Measurements from ENCODE around the gene FHOD3.

FHOD3 gene

GRCh38 chr18:36650266-36650665 lies 352.8 kb downstream of the FHOD3 start:
- no peak for DNase-seq

DNA sequence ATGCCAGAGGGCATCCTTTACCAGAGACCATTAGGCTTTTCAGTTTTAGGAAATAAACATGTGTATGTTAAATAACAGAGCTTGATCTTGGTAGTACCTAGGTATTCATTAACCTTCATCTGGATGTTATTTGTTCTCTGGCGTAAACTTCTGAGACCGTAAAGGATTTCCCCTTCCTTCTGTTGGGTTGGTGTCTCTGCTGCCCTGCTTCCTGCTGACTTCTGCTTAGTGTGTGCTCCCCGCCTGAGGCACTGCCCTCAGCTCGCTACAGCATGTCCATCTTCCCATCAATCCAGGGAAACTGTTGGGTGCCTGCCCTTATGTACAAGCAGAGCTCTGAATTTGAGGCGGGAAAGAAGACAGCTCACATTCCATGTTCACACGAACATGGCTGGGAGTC lies 353.4 kb downstream of the FHOD3 start:
- DNase-seq: no peak

DNA sequence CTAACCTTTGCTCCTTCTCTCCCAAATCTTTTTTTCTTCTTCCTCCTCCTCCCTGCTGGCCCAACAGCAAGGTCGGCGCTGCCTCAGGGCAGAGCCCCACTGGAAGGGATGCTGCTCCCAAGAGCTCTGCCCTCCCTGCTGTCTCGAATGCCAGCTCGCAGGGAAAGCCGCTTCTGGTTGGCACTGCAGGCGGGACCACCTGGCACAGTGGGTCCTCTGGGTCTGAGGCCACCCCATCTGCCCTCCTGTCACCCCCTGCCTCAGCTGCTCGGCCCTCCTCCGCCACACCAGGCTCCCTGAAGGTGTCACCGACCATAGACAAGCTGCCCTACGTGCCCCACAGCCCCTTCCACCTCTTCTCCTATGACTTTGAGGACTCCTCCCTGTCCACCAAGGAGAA lies 355.0 kb downstream of the FHOD3 start:
- DNase-seq: no peak

GRCh38 chr18:36653141-36653869 lies 355.8 kb downstream of the FHOD3 start:
- DNase-seq: no peak

- no peak for DNase-seq
Measured at GRCh38 chr18:36653870-36654269, 356.4 kb downstream of the FHOD3 start.

DNA sequence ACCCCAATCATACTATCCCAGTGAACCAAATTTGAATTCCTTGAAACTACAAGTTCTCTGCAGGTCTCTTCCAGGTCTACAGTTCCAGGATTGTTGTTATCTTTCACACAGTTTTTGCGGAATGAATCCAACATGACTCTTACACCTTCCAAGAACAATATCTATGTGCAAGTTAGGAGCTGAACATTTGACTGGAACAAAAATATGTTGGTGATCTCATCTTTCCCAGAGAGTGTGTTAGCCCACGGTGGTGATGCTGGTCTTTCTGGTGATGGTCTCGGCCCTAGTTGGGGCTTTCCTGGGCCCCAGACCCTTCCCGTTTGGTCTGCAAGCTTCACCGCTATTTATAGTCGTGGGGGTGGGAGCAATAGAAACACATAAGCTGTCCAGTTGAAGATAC lies 357.6 kb downstream of the FHOD3 start:
- no peak for DNase-seq

DNA sequence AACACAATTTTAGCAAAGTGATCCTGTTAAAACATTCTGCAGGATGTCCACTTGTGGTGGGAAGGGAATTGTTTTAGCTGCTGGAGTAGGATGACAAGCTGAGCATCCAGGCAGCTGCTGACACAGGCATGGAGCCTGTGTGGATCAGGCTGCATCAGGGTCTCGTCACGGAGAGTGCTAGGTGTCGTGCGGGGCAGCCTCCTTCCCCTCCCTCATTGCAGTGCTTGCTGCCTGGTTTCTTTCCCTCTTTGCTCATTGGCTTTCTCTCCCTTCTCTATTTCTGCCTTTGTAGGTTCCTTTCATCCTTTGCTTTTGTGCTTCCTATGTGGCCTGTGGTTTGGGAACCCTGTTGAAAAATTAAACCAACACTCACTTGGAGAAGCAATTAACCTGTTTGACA lies 358.4 kb downstream of the FHOD3 start:
- DNase-seq: no peak

GRCh38 chr18:36658611-36659010 lies 361.1 kb downstream of the FHOD3 start:
- no peak for DNase-seq

DNA sequence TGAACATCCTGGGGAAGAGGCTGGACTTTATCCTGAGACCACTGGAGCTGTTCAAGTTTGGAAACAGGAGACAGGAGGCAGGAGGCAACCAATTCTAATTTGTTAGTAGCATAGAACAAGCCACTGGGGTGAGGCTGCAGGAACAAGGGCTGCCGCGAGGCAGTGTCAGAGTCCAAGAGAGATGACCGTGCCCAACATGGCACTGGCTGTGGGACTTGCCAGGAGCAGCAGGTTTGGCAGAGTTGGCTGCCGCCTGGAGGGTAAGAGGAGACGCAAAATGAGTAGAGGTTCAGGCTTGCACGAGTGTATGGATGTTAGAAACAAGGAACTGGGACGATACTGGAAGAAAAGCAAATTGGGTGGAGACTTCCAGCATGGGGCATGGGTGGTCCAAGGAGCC lies 362.8 kb downstream of the FHOD3 start:
- no peak for DNase-seq

DNA sequence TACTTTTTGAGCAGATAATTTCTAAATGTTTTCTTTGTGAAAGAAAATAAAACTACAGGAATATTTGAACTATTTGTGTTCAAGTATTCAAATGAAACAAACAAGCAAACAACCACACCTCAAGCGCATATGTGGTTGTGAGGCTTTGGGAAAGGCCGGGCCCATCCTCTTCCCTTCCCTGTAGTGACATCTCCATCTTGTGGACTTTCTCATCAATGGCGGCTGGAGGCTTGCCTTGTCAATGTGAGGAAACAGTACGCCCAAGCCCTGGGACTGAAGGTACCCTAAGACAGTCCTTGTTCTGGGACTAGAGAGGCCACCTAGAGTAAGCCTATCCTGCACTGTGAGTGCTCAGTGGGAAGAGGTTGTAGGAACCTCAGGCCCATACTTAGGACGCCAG lies 364.5 kb downstream of the FHOD3 start:
- DNase-seq: no peak

- no peak for DNase-seq
Measured at GRCh38 chr18:36663312-36663711, 365.8 kb downstream of the FHOD3 start.

GRCh38 chr18:36665952-36666351 lies 368.4 kb downstream of the FHOD3 start:
- DNase-seq: no peak

- DNase-seq: no peak
Measured at GRCh38 chr18:36667811-36668210, 370.3 kb downstream of the FHOD3 start.

DNA sequence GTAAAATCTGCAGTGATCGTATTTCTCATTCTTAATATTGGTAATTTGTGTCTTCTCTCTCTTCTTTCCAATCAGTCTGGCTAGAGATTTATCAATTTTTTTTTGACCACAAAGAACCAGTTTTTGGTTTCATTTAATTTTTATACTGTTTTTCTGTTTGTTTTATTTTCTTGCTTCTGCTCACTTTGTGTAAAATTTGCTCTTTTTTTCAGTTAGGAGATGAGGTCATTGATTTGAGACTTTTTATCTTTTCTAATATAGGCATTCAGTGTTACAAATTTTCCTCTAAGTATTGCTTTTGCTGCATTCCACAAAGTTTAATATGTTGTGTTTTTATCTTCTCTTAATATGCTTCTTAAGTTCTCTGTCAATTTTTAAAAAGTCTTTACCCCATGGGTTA lies 370.8 kb downstream of the FHOD3 start:
- no peak for DNase-seq

- no peak for DNase-seq
Measured at GRCh38 chr18:36672437-36673344, 375.2 kb downstream of the FHOD3 start.

DNA sequence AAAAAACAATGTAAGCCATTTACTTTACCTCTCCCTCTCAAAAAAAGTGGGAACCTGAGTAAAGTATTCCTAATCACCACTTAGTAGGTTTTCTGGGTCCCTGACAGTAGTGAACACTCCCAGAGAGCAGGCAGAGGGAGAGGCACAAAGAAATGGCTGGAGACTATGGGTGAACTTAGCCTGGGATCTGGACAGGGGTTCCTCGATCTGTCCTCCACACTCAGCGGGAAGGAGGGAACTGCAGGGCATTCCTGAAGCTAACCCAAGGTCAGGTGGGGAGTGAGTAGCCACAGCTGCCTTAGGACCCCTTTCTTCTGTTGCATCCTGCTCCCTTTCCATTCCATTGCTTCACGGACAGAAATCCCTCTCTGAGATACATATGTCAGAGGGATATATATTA lies 375.9 kb downstream of the FHOD3 start:
- no peak for DNase-seq

- no peak for DNase-seq
Measured at GRCh38 chr18:36675076-36675475, 377.6 kb downstream of the FHOD3 start.

DNA sequence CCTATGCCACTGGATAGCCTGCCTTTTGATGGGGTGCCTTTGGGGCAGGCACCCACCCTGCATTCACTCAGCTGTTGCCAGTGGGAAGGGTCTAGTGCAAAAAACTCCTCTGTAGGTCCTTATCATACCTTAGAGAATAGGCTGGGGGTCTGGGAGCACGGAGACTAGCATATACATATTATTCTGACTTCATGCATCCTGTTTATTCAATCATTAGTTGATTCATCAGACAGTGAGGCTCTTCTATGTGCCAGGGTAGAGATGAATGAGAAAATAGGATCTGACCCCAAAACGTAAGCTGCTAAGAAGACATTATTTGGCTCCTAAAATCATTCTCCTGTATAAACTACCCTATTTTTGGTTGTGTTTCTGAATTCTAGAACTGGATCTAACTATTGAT lies 378.0 kb downstream of the FHOD3 start:
- DNase-seq: no peak

DNA sequence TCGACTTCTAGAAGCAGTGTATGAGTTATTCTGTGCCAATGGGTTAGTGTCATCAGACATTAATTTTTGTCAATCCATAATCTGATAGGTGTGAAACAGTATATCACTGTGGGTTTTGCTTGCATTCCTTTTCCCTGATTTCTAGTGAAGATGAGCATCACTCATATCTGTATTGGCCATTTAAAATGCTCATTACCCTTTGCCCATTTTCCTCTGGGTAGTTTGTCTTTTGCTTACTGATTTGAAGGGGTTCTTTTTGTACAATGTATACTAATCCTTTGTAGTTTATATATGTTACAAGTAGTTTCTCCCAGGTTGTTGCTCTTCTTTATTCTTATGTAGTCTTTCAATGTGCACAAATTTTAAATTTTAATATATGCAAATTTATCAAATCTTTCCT lies 379.1 kb downstream of the FHOD3 start:
- DNase-seq: no peak

GRCh38 chr18:36680042-36680441 lies 382.5 kb downstream of the FHOD3 start:
- DNase-seq: no peak

DNA sequence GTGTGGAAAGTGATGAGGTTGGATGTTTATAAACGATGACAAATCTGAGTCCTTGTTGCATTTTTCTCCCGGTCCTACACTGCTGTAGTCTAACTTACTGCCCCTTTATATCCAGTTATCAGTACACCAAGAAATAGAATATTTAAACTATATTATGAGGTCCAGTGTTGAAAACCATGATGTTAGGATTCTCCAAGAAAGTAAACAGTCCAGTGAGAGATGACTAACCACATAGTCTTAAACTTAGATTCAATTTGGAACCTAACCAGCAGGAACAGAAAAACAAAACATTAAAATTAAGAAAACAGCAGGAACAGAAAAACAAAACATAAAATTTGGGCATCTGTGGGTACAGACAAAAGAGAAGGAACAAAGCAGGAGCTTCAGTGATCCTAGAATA lies 388.1 kb downstream of the FHOD3 start:
- no peak for DNase-seq

DNA sequence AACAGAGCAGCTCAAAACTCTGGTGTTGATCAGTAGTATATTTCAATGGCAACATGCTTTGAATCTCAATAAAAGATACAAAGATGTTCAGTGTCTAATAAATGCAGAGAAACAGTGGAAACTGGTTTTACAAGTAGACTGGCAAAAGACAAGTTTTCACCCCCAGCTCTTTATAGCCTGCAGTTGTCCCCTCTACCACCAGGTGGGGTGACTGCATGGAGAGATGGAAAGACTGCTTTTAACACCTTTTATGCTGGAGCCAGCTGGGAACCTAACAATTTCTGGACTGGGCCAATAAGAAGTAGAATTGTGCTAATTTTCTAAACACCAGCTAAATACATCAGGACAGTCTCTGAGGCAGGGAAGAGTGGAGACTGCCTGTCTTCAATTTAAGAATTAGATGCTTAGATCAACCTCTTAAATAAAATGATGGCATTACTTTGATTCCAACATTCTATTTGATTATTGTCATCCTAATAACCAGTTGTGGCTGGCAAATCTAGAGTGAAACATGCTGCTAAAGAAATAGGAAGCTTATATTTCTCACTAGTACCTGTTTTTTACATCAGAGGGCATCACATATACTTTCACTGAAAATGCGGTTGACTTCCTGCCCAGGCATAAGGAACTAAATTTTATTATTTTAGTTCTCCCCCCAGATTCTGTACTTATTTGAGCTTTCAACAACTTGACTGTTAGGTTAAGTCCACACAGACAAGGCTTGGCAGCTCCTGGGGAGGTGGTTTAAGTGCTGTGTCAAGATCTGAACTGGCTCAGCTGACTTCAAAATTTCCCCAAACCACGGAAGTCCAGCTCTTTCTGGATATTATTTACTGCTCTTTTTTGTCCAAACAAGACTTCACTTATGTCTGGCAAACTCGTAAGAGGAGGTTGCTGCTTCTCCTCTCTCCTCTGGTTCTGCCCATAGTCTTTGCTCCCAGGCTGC lies 390.8 kb downstream of the FHOD3 start:
- peak in 30 of 56 donors; percentile 2 to 77 (median 30) for DNase-seq

Data from amygdala (tissue), 56 donors.